PC-9 (cell line): ENCODE measurements around the gene PLEKHB2. TPM values are rescaled to one million over a fixed set of nuclear protein-coding genes. Genes with fewer than 3 reads are reported as not detected.
"Not testable (repeated sequence)": the region's sequence is repeated elsewhere in the genome, so short reads cannot be mapped to it uniquely, and the experiment has no call there.

Experiments used
- BruUV-seq: library from RNA; stranded (reverse); fragments of 400-500 nt; replicated peaks from 2 replicates; lab custom pipeline; 2021; lab: Mats Ljungman, UMichigan
- CTCF ChIA-PET: fragments of 300-600 bp; sonication (Branson Sonifier 250); formaldehyde crosslinking; loops from one replicate; lab custom pipeline; 2022; ENCODE audit warnings: antibody characterized with exemption; lab: Charles Lee
- POLR2A ChIA-PET: fragments of 300-600 bp; sonication (Branson Sonifier 250); formaldehyde crosslinking; loops from one replicate; lab custom pipeline; 2022; ENCODE audit warnings: antibody characterized with exemption; ENCODE audit not compliant: unreplicated experiment; lab: Charles Lee
- DNase-seq, 2 experiments: peaks; one replicate each; pipeline versions ENCODE4 v3.0.0 to v3.0.0-alpha.2; 2015 to 2022; ENCODE audit warnings: mixed read lengths in 1 of 2
- H2AFZ ChIP-seq: fragments of 200-600 bp; sonication (generic); 2 replicates; pipeline ENCODE4 v1.8.1; 2017; ENCODE audit warnings: antibody characterized with exemption
- H3F3A ChIP-seq: fragments of 200-600 bp; sonication (generic); 2 replicates; pipeline ENCODE4 v1.8.1; 2017; ENCODE audit warnings: antibody characterized with exemption, mild to moderate bottlenecking, low read depth; ENCODE audit not compliant: insufficient read depth
- H3K27ac ChIP-seq: fragments of 200-600 bp; sonication (generic); 2 replicates; pipeline ENCODE4 v1.6.1; 2016; ENCODE audit warnings: mixed run types
- H3K27me3 ChIP-seq: fragments of 200-600 bp; sonication (generic); 2 replicates; pipeline ENCODE4 v1.6.1; 2016; ENCODE audit warnings: low read depth, mixed run types; ENCODE audit not compliant: insufficient read depth
- H3K36me3 ChIP-seq: fragments of 200-600 bp; sonication (generic); 2 replicates; pipeline ENCODE4 v1.6.1; 2016; ENCODE audit warnings: low read depth, mixed run types
- H3K4me1 ChIP-seq: fragments of 200-600 bp; sonication (generic); replicated peaks from 2 replicates; pipeline ENCODE4 v1.6.1; 2016; ENCODE audit warnings: mixed run types; ENCODE audit not compliant: insufficient read depth
- H3K4me2 ChIP-seq: fragments of 200-600 bp; sonication (generic); 2 replicates; pipeline ENCODE4 v1.6.1; 2017; ENCODE audit warnings: mixed run types
- H3K4me3 ChIP-seq: fragments of 200-600 bp; sonication (generic); 2 replicates; pipeline ENCODE4 v1.6.1; 2016; ENCODE audit warnings: mixed run types
- H3K79me2 ChIP-seq: fragments of 200-600 bp; sonication (generic); 2 replicates; pipeline ENCODE4 v1.6.1; 2017; ENCODE audit warnings: low read depth, mixed run types
- H3K9me2 ChIP-seq: fragments of 200-600 bp; sonication (generic); 2 replicates; pipeline ENCODE4 v1.8.1; 2017; ENCODE audit warnings: mild to moderate bottlenecking; ENCODE audit not compliant: insufficient read depth
- H3K9me3 ChIP-seq: fragments of 200-600 bp; sonication (generic); 2 replicates; pipeline ENCODE4 v1.8.1; 2016; ENCODE audit warnings: low read depth; ENCODE audit not compliant: insufficient read depth
- H4K20me1 ChIP-seq: fragments of 200-600 bp; sonication (generic); 2 replicates; pipeline ENCODE4 v1.8.1; 2017; ENCODE audit not compliant: insufficient read depth
- EZH2 ChIP-seq: fragments of 200-600 bp; sonication (generic); IDR thresholded peaks from 2 replicates; pipeline ENCODE4 v1.8.0; 2017; ENCODE audit warnings: antibody characterized with exemption, low read depth
- intact Hi-C: fragments of 100-400 bp; cut with micrococcal nuclease; formaldehyde crosslinking; loops from one replicate; pipeline ENCODE4 v1.10.0; 2022; ENCODE audit not compliant: unreplicated experiment
- total RNA-seq: library from RNA; stranded (reverse); gene quantifications from 2 replicates; pipeline ENCODE4 v1.2.3, GENCODE V29; 2021
- TF ChIP-seq, protein P1 (sequence below): fragments of 200-600 bp; sonication (generic); conservative IDR thresholded peaks from 2 replicates; pipeline ENCODE4 v1.6.1; 2017; ENCODE audit warnings: mixed run types, antibody characterized with exemption, mild to moderate bottlenecking, moderate library complexity

The PLEKHB2 gene
- total RNA-seq, 1 experiment from 2014 or later, result 46.2 TPM

DNA sequence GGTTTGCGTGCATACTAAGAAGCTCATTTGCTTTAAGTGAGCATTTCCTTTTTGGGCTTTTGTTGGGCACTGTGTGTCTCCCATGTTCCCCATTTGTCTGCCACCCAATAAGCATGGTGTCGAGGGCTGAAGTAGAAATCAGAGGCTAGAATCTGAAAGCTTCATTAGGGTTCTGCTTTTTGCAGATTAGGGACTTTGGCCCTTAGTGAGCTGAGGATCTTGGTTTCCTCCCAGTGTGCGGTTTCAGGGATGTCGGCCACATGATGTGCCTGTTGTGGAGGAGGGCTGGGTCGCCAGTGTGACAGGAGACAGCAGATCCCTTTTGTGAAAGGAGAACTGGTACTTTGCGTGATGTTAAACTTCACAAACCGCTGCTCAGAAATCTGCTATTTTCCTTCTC lies 41.1 kb downstream of the PLEKHB2 start:
- Histone ChIP-seq H3K27ac (no peak overlapping the region), H3K27me3 (no peaks in the 10 kb centered on the region), H3F3A (peaks cover 8% of the 10 kb centered on the region; the same call in 1 of the 2 replicates), H3K36me3 (0 out of 2 replicates have a peak, but pooled peaks cover 7% of the 10 kb centered on the region), H3K4me1 (no peaks in the 10 kb centered on the region), H3K4me3 (no peak overlapping the region), H4K20me1 (peaks cover 18% of the 10 kb centered on the region), H2AFZ (no peak overlapping the region), H3K9me3 (no peaks in the 10 kb centered on the region), H3K4me2 (no peak overlapping the region), H3K79me2 (no peaks in the 10 kb centered on the region), H3K9me2 (no peaks in the 10 kb centered on the region)
- intact Hi-C loops, result loop anchor here (5.0 kb wide), 1 partner anchor 349 kb away; no protein-coding TSS in a partner anchor
- TF ChIP-seq, protein P1, sequence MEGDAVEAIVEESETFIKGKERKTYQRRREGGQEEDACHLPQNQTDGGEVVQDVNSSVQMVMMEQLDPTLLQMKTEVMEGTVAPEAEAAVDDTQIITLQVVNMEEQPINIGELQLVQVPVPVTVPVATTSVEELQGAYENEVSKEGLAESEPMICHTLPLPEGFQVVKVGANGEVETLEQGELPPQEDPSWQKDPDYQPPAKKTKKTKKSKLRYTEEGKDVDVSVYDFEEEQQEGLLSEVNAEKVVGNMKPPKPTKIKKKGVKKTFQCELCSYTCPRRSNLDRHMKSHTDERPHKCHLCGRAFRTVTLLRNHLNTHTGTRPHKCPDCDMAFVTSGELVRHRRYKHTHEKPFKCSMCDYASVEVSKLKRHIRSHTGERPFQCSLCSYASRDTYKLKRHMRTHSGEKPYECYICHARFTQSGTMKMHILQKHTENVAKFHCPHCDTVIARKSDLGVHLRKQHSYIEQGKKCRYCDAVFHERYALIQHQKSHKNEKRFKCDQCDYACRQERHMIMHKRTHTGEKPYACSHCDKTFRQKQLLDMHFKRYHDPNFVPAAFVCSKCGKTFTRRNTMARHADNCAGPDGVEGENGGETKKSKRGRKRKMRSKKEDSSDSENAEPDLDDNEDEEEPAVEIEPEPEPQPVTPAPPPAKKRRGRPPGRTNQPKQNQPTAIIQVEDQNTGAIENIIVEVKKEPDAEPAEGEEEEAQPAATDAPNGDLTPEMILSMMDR, result no peak
- no peak for TF ChIP-seq EZH2
- ChIA-PET POLR2A (no interaction called here), CTCF (no interaction called here)
- no peak for DNase-seq
- no TSS peak for BruUV-seq

DNA sequence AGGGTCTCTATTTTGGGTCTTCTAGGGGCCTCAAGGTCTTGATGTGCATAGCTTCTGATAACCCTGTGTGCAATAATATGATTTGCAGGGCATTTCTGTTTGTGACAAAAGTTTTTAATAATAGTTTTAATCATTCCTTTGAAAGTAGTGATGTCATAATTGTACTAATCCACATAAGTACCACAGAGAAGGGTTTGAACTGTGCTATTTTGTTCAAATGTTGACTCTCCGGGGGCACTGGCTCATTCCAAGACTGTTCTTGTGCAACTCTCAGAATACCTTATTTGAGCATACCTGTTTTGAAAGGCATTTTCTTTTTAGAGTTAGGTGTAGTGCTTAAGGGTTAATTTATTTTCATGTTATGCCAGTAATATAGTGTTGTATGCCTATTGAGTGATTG lies 41.6 kb downstream of the PLEKHB2 start:
- Histone ChIP-seq H3K4me1 (no peaks in the 10 kb centered on the region), H3K79me2 (no peaks in the 10 kb centered on the region), H3F3A (peaks cover 8% of the 10 kb centered on the region; the same call in 1 of the 2 replicates), H3K9me3 (no peaks in the 10 kb centered on the region), H2AFZ (no peak overlapping the region), H3K4me2 (no peak overlapping the region), H3K36me3 (0 out of 2 replicates have a peak, but pooled peaks cover 7% of the 10 kb centered on the region), H4K20me1 (peaks cover 15% of the 10 kb centered on the region), H3K27me3 (no peaks in the 10 kb centered on the region), H3K9me2 (no peaks in the 10 kb centered on the region), H3K4me3 (no peak overlapping the region), H3K27ac (no peak overlapping the region)
- ChIA-PET CTCF (no interaction called here), POLR2A (no interaction called here)
- BruUV-seq, result no TSS peak
- DNase-seq, result no peak
- intact Hi-C loops, result loop anchor here (5.0 kb wide), 1 partner anchor 349 kb away; no protein-coding TSS in a partner anchor
- TF ChIP-seq, protein P1, result no peak
- TF ChIP-seq EZH2, result no peak

DNA sequence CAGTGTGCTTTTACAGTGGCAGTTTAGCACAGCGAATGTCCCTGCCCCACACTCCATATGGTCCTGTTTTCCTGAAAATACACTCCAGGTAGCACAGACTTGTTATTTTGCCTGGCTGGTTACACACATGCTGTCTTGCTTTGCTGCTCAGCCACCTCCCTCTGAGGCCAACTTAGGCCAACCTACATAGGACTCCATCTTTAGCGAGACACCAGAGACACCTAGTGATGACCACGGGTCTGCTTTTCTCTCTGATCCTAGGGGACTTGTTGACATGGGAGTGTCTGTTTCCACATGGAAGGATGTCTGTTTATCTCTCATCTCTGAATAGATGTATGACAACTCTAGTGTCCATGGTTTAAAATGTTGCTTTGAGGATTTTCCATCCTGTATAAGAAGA lies 43.3 kb downstream of the PLEKHB2 start:
- Histone ChIP-seq H3K27ac (no peak overlapping the region), H3K9me3 (no peaks in the 10 kb centered on the region), H3K36me3 (0 out of 2 replicates have a peak, but pooled peaks cover 7% of the 10 kb centered on the region), H3K27me3 (no peaks in the 10 kb centered on the region), H3K4me1 (no peaks in the 10 kb centered on the region), H3F3A (peaks cover 8% of the 10 kb centered on the region; the same call in 1 of the 2 replicates), H3K79me2 (no peaks in the 10 kb centered on the region), H3K4me3 (no peak overlapping the region), H2AFZ (no peak overlapping the region), H4K20me1 (peaks cover 12% of the 10 kb centered on the region), H3K4me2 (no peak overlapping the region), H3K9me2 (no peaks in the 10 kb centered on the region)
- TF ChIP-seq, protein P1, result no peak
- no peak for TF ChIP-seq EZH2
- CTCF ChIA-PET, result no interaction called here
- BruUV-seq, result no TSS peak
- POLR2A ChIA-PET, result no interaction called here
- no peak for DNase-seq
- intact Hi-C loops, result loop anchor here (5.0 kb wide), 1 partner anchor 351 kb away; no protein-coding TSS in a partner anchor

DNA sequence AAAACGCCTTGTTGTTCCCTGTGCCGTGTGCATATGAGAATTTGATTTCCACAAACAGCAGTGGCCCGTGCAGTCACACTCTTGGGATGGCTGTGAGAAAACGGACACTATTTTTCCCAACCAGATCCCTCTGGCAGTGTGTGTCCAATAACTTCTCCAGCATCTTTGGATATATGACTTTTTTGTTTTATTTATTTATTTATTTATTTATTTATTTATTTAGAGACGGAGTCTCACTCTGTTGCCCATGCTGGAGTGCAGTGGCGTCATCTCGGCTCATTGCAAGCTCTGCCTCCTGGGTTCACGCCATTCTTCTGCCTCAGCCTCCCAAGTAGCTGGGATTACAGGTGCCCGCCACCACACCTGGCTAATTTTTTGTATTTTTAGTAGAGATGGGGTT lies 45.0 kb downstream of the PLEKHB2 start:
- H3K4me2 ChIP-seq, H3K27ac ChIP-seq, CTCF ChIA-PET, H3K4me3 ChIP-seq, H3K4me1 ChIP-seq, H3K9me3 ChIP-seq, H3K79me2 ChIP-seq, H3K36me3 ChIP-seq, H2AFZ ChIP-seq, H3K9me2 ChIP-seq, BruUV-seq, DNase-seq, H3F3A ChIP-seq, POLR2A ChIA-PET, H3K27me3 ChIP-seq: not testable (repeated sequence)
- intact Hi-C loops, result loop anchor here (5.0 to 10.0 kb wide), 4 partner anchors 185 to 995 kb away; no protein-coding TSS in a partner anchor
- H4K20me1 ChIP-seq, result peaks cover 12% of the 10 kb centered on the region
